ENCODE data around the gene LIMD2.

Gene LIMD2

GRCh38 chr17:63693411-63694113, 6.4 kb downstream of the LIMD2 start:
- in situ Hi-C loops (cut with MboI; ENCODE audit: low pct_unique_long_range_greater_than_20kb, low sequenced_read_pairs, unreplicated experiment) = no loop called here
- no peak for DNase-seq (ENCODE audit: low spot score)
- TF ChIP-seq CTCF (IDR thresholded peaks at IDR 0.05; ENCODE audit: extremely low read depth, insufficient read depth, missing control alignments) = no peak

- DNase-seq (ENCODE audit: low spot score) = no peak
- TF ChIP-seq CTCF (IDR thresholded peaks at IDR 0.05; ENCODE audit: extremely low read depth, insufficient read depth, missing control alignments) = no peak
- in situ Hi-C loops (cut with MboI; ENCODE audit: low pct_unique_long_range_greater_than_20kb, low sequenced_read_pairs, unreplicated experiment) = no loop called here
Observed at GRCh38 chr17:63692195-63692816, 7.6 kb downstream of the LIMD2 start.

- in situ Hi-C loops (cut with MboI; ENCODE audit: low pct_unique_long_range_greater_than_20kb, low sequenced_read_pairs, unreplicated experiment) = no loop called here
- no peak for TF ChIP-seq CTCF (IDR thresholded peaks at IDR 0.05; ENCODE audit: extremely low read depth, insufficient read depth, missing control alignments)
- no peak for DNase-seq (ENCODE audit: low spot score)
Observed at GRCh38 chr17:63689479-63689878, 10.4 kb downstream of the LIMD2 start.

- peak; percentile 11 for TF ChIP-seq CTCF (IDR thresholded peaks at IDR 0.05; ENCODE audit: extremely low read depth, insufficient read depth, missing control alignments)
- in situ Hi-C loops (cut with MboI; ENCODE audit: low pct_unique_long_range_greater_than_20kb, low sequenced_read_pairs, unreplicated experiment) = no loop called here
Observed at GRCh38 chr17:63688396-63689020, 11.4 kb downstream of the LIMD2 start.

GRCh38 chr17:63686138-63686685, 13.7 kb downstream of the LIMD2 start:
- in situ Hi-C loops (cut with MboI; ENCODE audit: low pct_unique_long_range_greater_than_20kb, low sequenced_read_pairs, unreplicated experiment) = no loop called here
- DNase-seq (ENCODE audit: low spot score) = no peak
- TF ChIP-seq CTCF (IDR thresholded peaks at IDR 0.05; ENCODE audit: extremely low read depth, insufficient read depth, missing control alignments) = no peak

More at GRCh38 chr17:63688396-63689020, 11.4 kb downstream of the LIMD2 start:
- peak; percentile 54 for DNase-seq (ENCODE audit: low spot score)

GRCh38 chr17:63685578-63685977, 14.3 kb downstream of the LIMD2 start:
- DNase-seq (ENCODE audit: low spot score) = no peak
- in situ Hi-C loops (cut with MboI; ENCODE audit: low pct_unique_long_range_greater_than_20kb, low sequenced_read_pairs, unreplicated experiment) = no loop called here
- TF ChIP-seq CTCF (IDR thresholded peaks at IDR 0.05; ENCODE audit: extremely low read depth, insufficient read depth, missing control alignments) = no peak

Data from GM13977 (cell line).